NOMO-1 treated with DMSO at 0.1 percent for 48 hours (cell line): Measurements from ENCODE around the gene UBASH3A.

ENCODE experiments used
- DNase-seq: peaks from one replicate; lab custom pipeline; 2025; ENCODE audit not compliant: unreplicated experiment; lab: John Stamatoyannopoulos, UW

UBASH3A gene

GRCh38 chr21:42486072-42486471, 82.4 kb downstream of the UBASH3A start:
- no peak for DNase-seq

- DNase-seq, result no peak
Observed at GRCh38 chr21:42486531-42486930, 82.8 kb downstream of the UBASH3A start.

- DNase-seq, result no peak
Observed at GRCh38 chr21:42489006-42489563, 85.4 kb downstream of the UBASH3A start.

- DNase-seq, result no peak
Observed at GRCh38 chr21:42489991-42490390, 86.3 kb downstream of the UBASH3A start.

GRCh38 chr21:42490720-42491119, 87.0 kb downstream of the UBASH3A start:
- DNase-seq, result no peak

DNA sequence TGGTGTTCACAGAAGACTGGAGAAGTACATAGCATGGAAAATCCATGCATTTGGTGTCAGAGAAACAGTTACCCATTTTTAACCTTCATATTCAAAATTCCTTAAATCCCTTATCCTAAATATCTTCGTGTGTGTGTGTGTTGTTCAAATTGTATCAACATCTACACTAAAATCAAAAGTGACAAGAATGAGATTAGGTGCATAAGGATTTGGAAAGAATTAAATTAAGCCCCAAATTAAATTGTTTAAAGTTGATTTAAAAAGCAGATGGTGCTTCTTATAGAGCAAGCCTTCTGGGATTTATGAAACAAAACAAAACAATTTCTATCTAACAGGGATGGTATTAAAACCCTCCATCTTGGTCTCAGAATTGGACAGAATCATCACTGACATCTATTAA, 87.6 kb downstream of the UBASH3A start:
- no peak for DNase-seq

GRCh38 chr21:42492201-42492600, 88.5 kb downstream of the UBASH3A start:
- DNase-seq, result no peak

DNA sequence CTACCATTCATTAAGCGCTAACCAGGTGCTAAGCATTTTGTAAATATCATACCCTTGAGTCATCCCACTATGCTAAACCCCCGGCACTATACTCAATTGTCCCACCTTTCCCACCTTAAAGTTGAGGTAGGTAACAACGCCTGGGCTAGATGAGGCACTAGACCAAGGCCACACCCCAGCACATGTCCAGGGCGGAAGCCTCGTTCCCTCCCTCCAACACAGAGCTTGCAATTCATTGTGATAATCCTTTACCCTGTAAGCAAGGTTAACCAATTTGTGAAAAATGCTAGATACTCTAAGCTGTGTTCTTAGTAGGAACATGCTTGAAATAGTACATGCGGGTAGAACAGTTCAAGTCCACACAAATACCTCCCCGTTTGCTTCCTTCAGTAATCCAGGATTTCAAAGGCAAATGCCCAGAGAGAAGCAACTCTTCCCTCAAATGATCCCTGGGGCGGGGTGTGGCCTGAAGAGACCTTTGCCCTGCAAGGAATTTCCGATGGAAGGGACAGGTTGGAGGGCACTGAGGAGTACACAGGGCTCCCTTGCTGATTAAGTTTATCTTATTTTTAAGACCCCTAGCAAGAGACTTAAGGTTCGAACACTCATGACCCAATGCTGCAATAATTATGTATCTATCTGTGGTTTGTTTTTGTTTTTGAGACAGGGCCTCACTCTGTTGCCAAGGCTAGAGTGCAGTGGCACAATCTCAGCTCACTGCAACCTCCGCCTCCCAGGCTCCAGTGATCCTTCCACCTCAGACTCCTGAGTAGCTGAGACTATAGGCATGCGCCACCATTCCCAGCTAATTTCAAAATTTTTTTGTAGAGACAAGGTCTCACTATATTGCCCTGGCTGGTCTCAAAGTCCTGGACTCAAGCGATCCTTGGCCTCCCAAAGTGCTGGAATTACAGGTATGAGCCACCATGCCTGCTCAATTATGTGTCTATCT, 89.7 kb downstream of the UBASH3A start:
- no peak for DNase-seq

GRCh38 chr21:42495027-42495426, 91.3 kb downstream of the UBASH3A start:
- no peak for DNase-seq

DNA sequence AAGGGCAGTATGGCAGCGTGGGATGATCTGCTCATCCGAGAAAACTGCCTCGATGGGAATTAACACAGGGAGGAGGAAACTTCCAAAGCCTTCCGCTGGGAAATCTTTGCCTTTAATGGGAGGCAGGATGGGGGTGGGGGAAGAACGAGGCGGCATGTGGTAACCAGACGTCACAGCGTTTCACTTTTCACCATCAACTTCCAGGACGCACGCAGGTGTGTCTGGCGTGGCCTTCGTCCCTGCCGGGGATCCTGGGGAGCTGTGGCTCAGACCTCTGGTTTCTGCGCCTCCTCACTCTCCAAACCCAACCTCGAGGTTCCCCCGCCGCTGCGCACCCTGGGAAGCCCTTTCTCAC, 92.0 kb downstream of the UBASH3A start:
- DNase-seq, result no peak

GRCh38 chr21:42496120-42496838, 92.6 kb downstream of the UBASH3A start, which contains the start of gene RSPH1:
TSS of gene RSPH1 (minus strand) at chr21:42496224. CDS start at chr21:42496186, 38 bp downstream.
- peak; percentile 98 for DNase-seq

- no peak for DNase-seq
Observed at GRCh38 chr21:42496839-42497202, 93.1 kb downstream of the UBASH3A start.
